ENCODE data around the gene GAB1.

The GAB1 gene

GRCh38 chr4:143403553-143403820 lies 66.8 kb downstream of the GAB1 start:
- ATAC-seq: no peak
- no peak for TF ChIP-seq BACH2 (CRISPR knock-in tag; IDR thresholded peaks at IDR 0.05; ENCODE audit: borderline replicate concordance)
- no peak for TF ChIP-seq CREB5 (CRISPR knock-in tag; IDR thresholded peaks at IDR 0.05; ENCODE audit: low read depth)
- no peak for TF ChIP-seq OSR1 (CRISPR knock-in tag; IDR thresholded peaks at IDR 0.05)
- no peak for TF ChIP-seq ZNF8 (CRISPR knock-in tag; IDR thresholded peaks at IDR 0.05)
- TF ChIP-seq CSRNP3 (CRISPR knock-in tag; IDR thresholded peaks at IDR 0.05): no peak
- no peak for TF ChIP-seq ESRRG (CRISPR knock-in tag; IDR thresholded peaks at IDR 0.05)
- no peak for TF ChIP-seq ZC3H10 (CRISPR knock-in tag; IDR thresholded peaks at IDR 0.05)
- TF ChIP-seq ZFP30 (CRISPR knock-in tag; IDR thresholded peaks at IDR 0.05): no peak
- no peak for TF ChIP-seq POU6F1 (CRISPR knock-in tag; IDR thresholded peaks at IDR 0.05; ENCODE audit: borderline replicate concordance, low read depth)
- TF ChIP-seq TCF4 (CRISPR knock-in tag; IDR thresholded peaks at IDR 0.05; ENCODE audit: borderline replicate concordance): no peak
- TF ChIP-seq GLIS3 (CRISPR knock-in tag; IDR thresholded peaks at IDR 0.05): no peak
- TF ChIP-seq ZFP3 (CRISPR knock-in tag; IDR thresholded peaks at IDR 0.05): no peak
- no peak for TF ChIP-seq PATZ1 (CRISPR knock-in tag; IDR thresholded peaks at IDR 0.05; ENCODE audit: borderline replicate concordance)

- TF ChIP-seq OSR1 (CRISPR knock-in tag; IDR thresholded peaks at IDR 0.05): no peak
- TF ChIP-seq SNAI2 (CRISPR knock-in tag; IDR thresholded peaks at IDR 0.05): no peak
- TF ChIP-seq ISL1 (CRISPR knock-in tag; IDR thresholded peaks at IDR 0.05): no peak
- no peak for TF ChIP-seq ZFP30 (CRISPR knock-in tag; IDR thresholded peaks at IDR 0.05)
- TF ChIP-seq GLIS3 (CRISPR knock-in tag; IDR thresholded peaks at IDR 0.05): no peak
- no peak for TF ChIP-seq CREB5 (CRISPR knock-in tag; IDR thresholded peaks at IDR 0.05; ENCODE audit: low read depth)
- no peak for TF ChIP-seq PATZ1 (CRISPR knock-in tag; IDR thresholded peaks at IDR 0.05; ENCODE audit: borderline replicate concordance)
- TF ChIP-seq ARNTL (CRISPR knock-in tag; IDR thresholded peaks at IDR 0.05; ENCODE audit: borderline replicate concordance, low read depth): no peak
- TF ChIP-seq TCF4 (CRISPR knock-in tag; IDR thresholded peaks at IDR 0.05; ENCODE audit: borderline replicate concordance): no peak
- TF ChIP-seq POU6F1 (CRISPR knock-in tag; IDR thresholded peaks at IDR 0.05; ENCODE audit: borderline replicate concordance, low read depth): no peak
- no peak for TF ChIP-seq TSHZ2 (CRISPR knock-in tag; IDR thresholded peaks at IDR 0.05)
- no peak for ATAC-seq
Observed at GRCh38 chr4:143404555-143404954, 67.9 kb downstream of the GAB1 start.
